ENCODE data around the gene ANO8. TPM values are rescaled to one million over a fixed set of nuclear protein-coding genes. Genes with fewer than 3 reads are reported as not detected.

The ANO8 gene
- total and polyA plus RNA-seq, 2 donors from 2014 or later: 3.0 to 12.1 TPM

DNA sequence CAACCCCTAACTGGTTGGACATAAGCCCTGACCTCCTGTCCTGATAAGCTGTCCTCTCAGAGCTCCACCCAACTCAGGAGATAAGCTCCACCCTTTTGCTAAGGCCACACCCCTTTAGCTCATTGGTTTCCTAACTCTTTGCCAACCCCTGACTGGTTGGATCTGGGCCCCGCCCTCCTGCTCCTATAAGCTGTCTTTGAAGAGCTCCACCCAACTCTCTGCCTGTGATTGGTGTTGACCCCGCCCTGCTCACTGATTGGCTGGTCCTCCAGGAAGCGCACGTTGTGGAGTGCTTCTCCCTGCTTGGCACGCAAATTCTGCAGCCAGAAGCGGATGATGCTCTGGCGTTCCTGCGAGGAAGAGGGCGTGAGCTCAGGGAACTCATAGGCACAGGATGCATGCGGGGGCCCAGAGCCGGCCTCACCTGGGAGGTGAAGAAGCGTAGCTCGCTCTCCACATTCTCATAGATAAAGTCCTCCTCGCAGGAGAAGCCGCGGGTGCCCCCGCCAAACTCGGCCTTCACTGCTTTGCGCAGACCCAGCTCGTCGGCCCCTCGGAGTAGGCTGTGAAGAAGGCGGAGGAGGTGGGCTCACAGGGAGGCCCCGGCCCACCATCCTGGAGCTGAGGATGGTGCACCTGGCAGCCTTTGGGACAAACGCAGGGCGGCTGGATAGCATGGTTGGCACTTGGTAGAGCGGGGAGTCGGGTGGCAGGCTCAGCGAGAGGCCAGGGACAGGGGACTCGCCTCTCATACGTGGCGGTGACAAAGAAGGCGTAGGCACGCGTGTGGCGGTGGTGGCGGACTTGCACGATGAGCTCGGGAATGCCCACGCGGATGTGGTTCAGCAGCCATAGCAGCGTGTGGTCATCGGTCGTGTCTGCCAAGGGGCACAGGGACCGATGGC, 1.7 kb downstream of the ANO8 start:
- Histone ChIP-seq H3K4me1 (ENCODE audit: control insufficient read depth in 2 of 3, insufficient read depth in 2 of 3, low read depth in 1 of 3, low read length in 3 of 3) (peaks cover 0 to 17% (median 0%) of the 10 kb centered on the region in 3 donors), H3K9me3 (ENCODE audit: control insufficient read depth in 2 of 3, insufficient read depth in 1 of 3, low read length in 3 of 3) (no peaks in the 10 kb centered on the region), H3K27ac (ENCODE audit: low read depth in 2 of 2, low read length in 2 of 2) (no peak overlapping the region), H3K9ac (ENCODE audit: low read length in 3 of 3) (no peak overlapping the region), H3K4me3 (ENCODE audit: low read length in 3 of 3) (no peak overlapping the region), H3K27me3 (ENCODE audit: control insufficient read depth, insufficient read depth, low read length) (no peaks in the 10 kb centered on the region), H3K36me3 (ENCODE audit: control insufficient read depth in 2 of 3, insufficient read depth in 3 of 3, low read length in 3 of 3) (no peaks in the 10 kb centered on the region)
- TF ChIP-seq, protein P1, sequence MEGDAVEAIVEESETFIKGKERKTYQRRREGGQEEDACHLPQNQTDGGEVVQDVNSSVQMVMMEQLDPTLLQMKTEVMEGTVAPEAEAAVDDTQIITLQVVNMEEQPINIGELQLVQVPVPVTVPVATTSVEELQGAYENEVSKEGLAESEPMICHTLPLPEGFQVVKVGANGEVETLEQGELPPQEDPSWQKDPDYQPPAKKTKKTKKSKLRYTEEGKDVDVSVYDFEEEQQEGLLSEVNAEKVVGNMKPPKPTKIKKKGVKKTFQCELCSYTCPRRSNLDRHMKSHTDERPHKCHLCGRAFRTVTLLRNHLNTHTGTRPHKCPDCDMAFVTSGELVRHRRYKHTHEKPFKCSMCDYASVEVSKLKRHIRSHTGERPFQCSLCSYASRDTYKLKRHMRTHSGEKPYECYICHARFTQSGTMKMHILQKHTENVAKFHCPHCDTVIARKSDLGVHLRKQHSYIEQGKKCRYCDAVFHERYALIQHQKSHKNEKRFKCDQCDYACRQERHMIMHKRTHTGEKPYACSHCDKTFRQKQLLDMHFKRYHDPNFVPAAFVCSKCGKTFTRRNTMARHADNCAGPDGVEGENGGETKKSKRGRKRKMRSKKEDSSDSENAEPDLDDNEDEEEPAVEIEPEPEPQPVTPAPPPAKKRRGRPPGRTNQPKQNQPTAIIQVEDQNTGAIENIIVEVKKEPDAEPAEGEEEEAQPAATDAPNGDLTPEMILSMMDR (IDR thresholded peaks at IDR 0.05; ENCODE audit: borderline replicate concordance, extremely low read depth, insufficient read depth): no peak
- DNase-seq (peak in 2 of 5 donors; percentile 59 to 88), FAIRE-seq (no peak)
- intact Hi-C loops (cut with DNase I): loop anchor here (10.0 kb wide), 1 partner anchor 132 kb away; the partner anchor contains the start of gene NXNL1

DNA sequence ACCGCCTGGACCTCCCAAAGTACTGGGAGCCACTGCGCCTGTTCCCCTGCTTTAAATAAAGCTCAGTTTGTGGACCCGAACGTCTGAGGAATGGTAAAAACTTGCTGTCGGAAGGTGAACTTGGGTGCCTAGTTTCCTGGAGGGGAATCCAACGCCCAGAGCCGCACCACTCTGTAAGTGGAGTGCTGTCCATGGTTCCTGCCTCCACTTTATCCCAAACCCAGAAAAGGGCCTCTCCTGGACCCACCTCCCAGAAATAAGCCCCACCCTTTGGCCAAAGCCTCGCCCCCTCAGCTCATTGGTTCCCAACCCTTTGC, 2.3 kb downstream of the ANO8 start:
- peaks cover 0 to 13% (median 0%) of the 10 kb centered on the region in 3 donors for H3K4me1 ChIP-seq (ENCODE audit: control insufficient read depth in 2 of 3, insufficient read depth in 2 of 3, low read depth in 1 of 3, low read length in 3 of 3)
- intact Hi-C loops (cut with DNase I): loop anchor here (10.0 kb wide), 1 partner anchor 132 kb away; the partner anchor contains the start of gene NXNL1

DNA sequence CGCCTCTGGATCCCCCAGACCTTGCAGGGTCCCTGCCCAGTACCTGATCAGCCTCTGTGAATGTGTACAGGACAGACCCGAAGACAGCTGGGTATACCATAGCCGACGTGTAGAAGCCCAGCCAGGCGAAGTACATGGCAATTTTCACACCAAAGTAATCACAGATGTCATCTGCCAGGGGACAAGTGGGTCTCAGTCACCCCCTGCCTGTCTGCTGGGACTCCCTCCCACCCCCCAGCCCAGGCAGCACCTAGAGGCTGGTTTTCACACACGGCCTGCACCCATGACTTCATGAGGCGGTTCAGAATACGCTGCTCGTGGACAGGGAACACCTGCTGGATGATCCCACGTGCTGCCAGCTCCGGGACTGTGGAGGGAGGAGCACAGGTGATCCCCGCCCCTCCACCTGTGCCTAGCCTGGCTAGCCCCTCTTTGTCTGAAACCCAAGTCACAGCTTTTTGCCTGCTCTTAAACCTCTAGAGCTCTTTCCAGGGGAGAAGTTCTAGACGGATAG, 3.6 kb downstream of the ANO8 start:
- TF ChIP-seq, protein P1 (IDR thresholded peaks at IDR 0.05; ENCODE audit: borderline replicate concordance, extremely low read depth, insufficient read depth): no peak

More for the DNA sequence above, 2.3 kb downstream of the ANO8 start:
- H3K36me3 ChIP-seq (ENCODE audit: control insufficient read depth in 2 of 3, insufficient read depth in 3 of 3, low read length in 3 of 3): no peaks in the 10 kb centered on the region
- no peak for FAIRE-seq
- DNase-seq: no peak
- no peak overlapping the region for H3K27ac ChIP-seq (ENCODE audit: low read depth in 2 of 2, low read length in 2 of 2)
- H3K27me3 ChIP-seq (ENCODE audit: control insufficient read depth, insufficient read depth, low read length): no peaks in the 10 kb centered on the region
- no peak overlapping the region for H3K9ac ChIP-seq (ENCODE audit: low read length in 3 of 3)
- no peak overlapping the region for H3K4me3 ChIP-seq (ENCODE audit: low read length in 3 of 3)
- H3K9me3 ChIP-seq (ENCODE audit: control insufficient read depth in 2 of 3, insufficient read depth in 1 of 3, low read length in 3 of 3): no peaks in the 10 kb centered on the region
- TF ChIP-seq, protein P1 (IDR thresholded peaks at IDR 0.05; ENCODE audit: borderline replicate concordance, extremely low read depth, insufficient read depth): no peak

More for the DNA sequence above, 3.6 kb downstream of the ANO8 start:
- H3K4me1 ChIP-seq (ENCODE audit: control insufficient read depth in 2 of 3, insufficient read depth in 2 of 3, low read depth in 1 of 3, low read length in 3 of 3): peaks cover 0 to 13% (median 0%) of the 10 kb centered on the region in 3 donors
- no peak for FAIRE-seq
- DNase-seq: no peak
- no peak overlapping the region for H3K27ac ChIP-seq (ENCODE audit: low read depth in 2 of 2, low read length in 2 of 2)
- H3K9ac ChIP-seq (ENCODE audit: low read length in 3 of 3): no peak overlapping the region
- intact Hi-C loops (cut with DNase I): loop anchor here (10.0 kb wide), 1 partner anchor 134 kb away; the partner anchor contains the start of gene NXNL1
- no peak overlapping the region for H3K4me3 ChIP-seq (ENCODE audit: low read length in 3 of 3)
- no peaks in the 10 kb centered on the region for H3K27me3 ChIP-seq (ENCODE audit: control insufficient read depth, insufficient read depth, low read length)
- no peaks in the 10 kb centered on the region for H3K36me3 ChIP-seq (ENCODE audit: control insufficient read depth in 2 of 3, insufficient read depth in 3 of 3, low read length in 3 of 3)
- H3K9me3 ChIP-seq (ENCODE audit: control insufficient read depth in 2 of 3, insufficient read depth in 1 of 3, low read length in 3 of 3): no peaks in the 10 kb centered on the region
